ENCODE results near the gene ARVCF. TPM values are rescaled to one million over a fixed set of nuclear protein-coding genes. Genes with fewer than 3 reads are reported as not detected.

Gene ARVCF
- total and polyA plus RNA-seq, 9 of the 15 experiments (the other 6 are each of a cell fraction or from before 2014, with no cell fraction given) = 0.03 to 97.4 (median 15.6) TPM

DNA sequence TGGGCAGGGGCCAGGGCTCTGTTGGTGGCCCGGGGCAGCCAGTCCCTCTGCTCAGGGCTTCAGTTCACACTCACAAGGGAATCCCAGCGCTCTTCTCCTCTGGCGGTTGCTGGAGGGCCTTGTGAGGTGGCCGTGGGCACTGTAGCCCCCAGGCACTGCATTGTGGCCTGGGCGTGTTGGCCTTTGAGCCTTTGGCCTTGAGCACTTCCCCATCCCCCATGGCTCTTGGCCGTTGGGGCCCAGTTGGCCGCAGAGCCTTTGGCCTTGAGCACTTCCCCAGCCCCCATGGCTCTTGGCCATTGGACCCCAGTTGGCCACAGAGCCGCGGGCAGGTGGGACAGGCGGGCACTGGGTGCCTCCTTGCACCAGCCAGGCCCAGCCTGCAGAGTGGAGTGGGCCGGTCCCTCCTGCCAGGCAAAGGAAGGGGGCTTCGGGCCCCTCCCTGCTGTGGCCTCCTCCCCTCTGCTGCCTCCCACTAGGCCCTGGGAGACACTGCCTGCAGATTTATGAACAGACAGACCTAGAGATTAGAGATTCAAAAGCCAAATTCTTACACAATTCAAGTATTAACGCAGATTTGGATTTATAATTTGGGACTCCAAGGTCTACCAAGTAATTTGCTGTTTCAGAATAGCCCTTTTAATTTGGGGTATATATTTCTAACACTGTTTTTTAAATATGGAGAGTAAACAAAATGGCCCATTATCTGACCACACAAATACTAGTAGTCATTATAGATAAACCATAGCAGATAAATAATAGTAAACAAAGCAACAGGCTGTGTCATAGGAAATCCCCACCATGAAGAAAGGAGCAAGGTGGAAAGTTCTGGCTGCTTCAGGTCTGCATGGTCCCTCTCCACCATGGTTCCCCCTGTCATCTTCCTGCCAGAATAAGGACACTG is 56.8 kb downstream of the ARVCF start:
- in situ Hi-C loops (cut with MboI) (no loop called here), intact Hi-C loops (cut with micrococcal nuclease) (no loop called here)
- peaks cover 30% of the 10 kb centered on the region for H4K20me1 ChIP-seq (replicated peaks; ENCODE audit: control insufficient read depth, insufficient read depth, low read length)
- 39% methylated on average over 12 of the region's 13 CpGs for WGBS (ENCODE audit: insufficient coverage, low coverage, missing lambda C conversion rate)
- H3K4me1 ChIP-seq (replicated peaks in 1 of 2; ENCODE audit: control insufficient read depth in 2 of 2, insufficient read depth in 2 of 2, low read length in 2 of 2) = peaks cover 23 to 73% of the 10 kb centered on the region in 2 experiments
- peak; percentile 29 for ATAC-seq
- H3K9me3 ChIP-seq (replicated peaks; ENCODE audit: control insufficient read depth, insufficient read depth, low read depth, low read length) = no peaks in the 10 kb centered on the region
- H3K27ac ChIP-seq (ENCODE audit: extremely low read depth, low read depth, low read length) = peak overlapping the region; percentile 40; the same call in 2 of the 3 replicates
- H3K79me2 ChIP-seq (ENCODE audit: control insufficient read depth, insufficient read depth, low read length) = peaks cover 14% of the 10 kb centered on the region; the same call in 1 of the 3 replicates
- no peaks in the 10 kb centered on the region for H3K27me3 ChIP-seq (ENCODE audit: control insufficient read depth in 2 of 2, insufficient read depth in 2 of 2, low read length in 2 of 2)
- peak overlapping the region; percentile 72 for H3K4me2 ChIP-seq (ENCODE audit: insufficient read depth, low read length)
- ChIA-PET POLR2A (interaction anchor here (0.5 to 1.8 kb wide), 13 partner anchors 9 to 779 kb away, joined by 3 to 10 read pairs (median 3); no protein-coding TSS in a partner anchor), CTCF (ENCODE audit: low intra/inter-chr PET ratio) (no interaction called here)
- peaks cover 6% of the 10 kb centered on the region for H3K9me1 ChIP-seq (ENCODE audit: control insufficient read depth, insufficient read depth, low read length)
- no TSS peak for BruUV-seq (replicated peaks)
- DNase-seq (ENCODE audit: extremely low read depth in 1 of 4, low spot score in 3 of 4) = peak in 1 of 4 experiments; percentile 59
- peak overlapping the region; percentile 19; the same call in 1 of the 2 replicates for H3K4me3 ChIP-seq
- peak overlapping the region; percentile 22 to 91; a peak in 3 of 4 replicates for H3K9ac ChIP-seq (ENCODE audit: insufficient read depth in 1 of 2, low read depth in 2 of 2, low read length in 2 of 2)
- no peak for FAIRE-seq
- H2AFZ ChIP-seq (ENCODE audit: low read depth, low read length) = peak overlapping the region; percentile 39; the same call in 1 of the 2 replicates
- H3K36me3 ChIP-seq (ENCODE audit: control insufficient read depth, insufficient read depth, low read length) = peaks cover 42% of the 10 kb centered on the region; the same call in 2 of the 3 replicates
- TF ChIP-seq KLF13 (tag; IDR thresholded peaks at IDR 0.05; ENCODE audit: borderline replicate concordance, low read depth) = 0 out of 2 replicates have a peak, but pooled peaks have one; percentile 55
- no peak for TF ChIP-seq TSC22D4 (tag; IDR thresholded peaks at IDR 0.05)
- no peak for TF ChIP-seq JUN (IDR thresholded peaks at IDR 0.05; ENCODE audit: borderline replicate concordance, low read depth, low read length)
- TF ChIP-seq JUN (CRISPR knock-in tag; IDR thresholded peaks at IDR 0.05; ENCODE audit: borderline replicate concordance) = no peak
- TF ChIP-seq RBBP5 (IDR thresholded peaks at IDR 0.05; ENCODE audit: borderline replicate concordance, insufficient read depth, low read length, poor library complexity, severe bottlenecking) = peak; percentile 61
- no peak for TF ChIP-seq BRF1 (IDR thresholded peaks at IDR 0.05; ENCODE audit: borderline replicate concordance, extremely low read depth, insufficient read length)
- TF ChIP-seq ZNF717 (CRISPR knock-in tag; IDR thresholded peaks at IDR 0.05) = peak; percentile 80; the same call in 1 of the 2 replicates
- TF ChIP-seq NCOR1 (IDR thresholded peaks at IDR 0.05) = no peak
- TF ChIP-seq POLR2B (IDR thresholded peaks at IDR 0.05; ENCODE audit: low read depth, partially characterized antibody) = peak; percentile 10
- TF ChIP-seq, protein P1, sequence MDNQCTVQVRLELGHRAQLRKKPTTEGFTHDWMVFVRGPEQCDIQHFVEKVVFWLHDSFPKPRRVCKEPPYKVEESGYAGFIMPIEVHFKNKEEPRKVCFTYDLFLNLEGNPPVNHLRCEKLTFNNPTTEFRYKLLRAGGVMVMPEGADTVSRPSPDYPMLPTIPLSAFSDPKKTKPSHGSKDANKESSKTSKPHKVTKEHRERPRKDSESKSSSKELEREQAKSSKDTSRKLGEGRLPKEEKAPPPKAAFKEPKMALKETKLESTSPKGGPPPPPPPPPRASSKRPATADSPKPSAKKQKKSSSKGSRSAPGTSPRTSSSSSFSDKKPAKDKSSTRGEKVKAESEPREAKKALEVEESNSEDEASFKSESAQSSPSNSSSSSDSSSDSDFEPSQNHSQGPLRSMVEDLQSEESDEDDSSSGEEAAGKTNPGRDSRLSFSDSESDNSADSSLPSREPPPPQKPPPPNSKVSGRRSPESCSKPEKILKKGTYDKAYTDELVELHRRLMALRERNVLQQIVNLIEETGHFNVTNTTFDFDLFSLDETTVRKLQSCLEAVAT (IDR thresholded peaks at IDR 0.05) = no peak
- peak; percentile 44 for TF ChIP-seq POLR2A (conservative IDR thresholded peaks at IDR 0.05)
- TF ChIP-seq SNRNP70 (optimal IDR thresholded peaks at IDR 0.05; ENCODE audit: low read depth, low read length) = no peak
- TF ChIP-seq SMARCA4 (IDR thresholded peaks at IDR 0.05) = no peak
- TF ChIP-seq, protein P2, sequence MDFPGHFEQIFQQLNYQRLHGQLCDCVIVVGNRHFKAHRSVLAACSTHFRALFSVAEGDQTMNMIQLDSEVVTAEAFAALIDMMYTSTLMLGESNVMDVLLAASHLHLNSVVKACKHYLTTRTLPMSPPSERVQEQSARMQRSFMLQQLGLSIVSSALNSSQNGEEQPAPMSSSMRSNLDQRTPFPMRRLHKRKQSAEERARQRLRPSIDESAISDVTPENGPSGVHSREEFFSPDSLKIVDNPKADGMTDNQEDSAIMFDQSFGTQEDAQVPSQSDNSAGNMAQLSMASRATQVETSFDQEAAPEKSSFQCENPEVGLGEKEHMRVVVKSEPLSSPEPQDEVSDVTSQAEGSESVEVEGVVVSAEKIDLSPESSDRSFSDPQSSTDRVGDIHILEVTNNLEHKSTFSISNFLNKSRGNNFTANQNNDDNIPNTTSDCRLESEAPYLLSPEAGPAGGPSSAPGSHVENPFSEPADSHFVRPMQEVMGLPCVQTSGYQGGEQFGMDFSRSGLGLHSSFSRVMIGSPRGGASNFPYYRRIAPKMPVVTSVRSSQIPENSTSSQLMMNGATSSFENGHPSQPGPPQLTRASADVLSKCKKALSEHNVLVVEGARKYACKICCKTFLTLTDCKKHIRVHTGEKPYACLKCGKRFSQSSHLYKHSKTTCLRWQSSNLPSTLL (IDR thresholded peaks at IDR 0.05) = no peak
- no peak for TF ChIP-seq GTF2F1 (IDR thresholded peaks at IDR 0.05; ENCODE audit: low read depth, low read length)
- no peak for TF ChIP-seq CBFA2T2 (conservative IDR thresholded peaks at IDR 0.05)
- TF ChIP-seq, protein P3, sequence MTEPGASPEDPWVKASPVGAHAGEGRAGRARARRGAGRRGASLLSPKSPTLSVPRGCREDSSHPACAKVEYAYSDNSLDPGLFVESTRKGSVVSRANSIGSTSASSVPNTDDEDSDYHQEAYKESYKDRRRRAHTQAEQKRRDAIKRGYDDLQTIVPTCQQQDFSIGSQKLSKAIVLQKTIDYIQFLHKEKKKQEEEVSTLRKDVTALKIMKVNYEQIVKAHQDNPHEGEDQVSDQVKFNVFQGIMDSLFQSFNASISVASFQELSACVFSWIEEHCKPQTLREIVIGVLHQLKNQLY (CRISPR knock-in tag; conservative IDR thresholded peaks at IDR 0.05) = no peak; a peak in 2 of 4 replicates
- TF ChIP-seq HDAC8 (tag; IDR thresholded peaks at IDR 0.05) = no peak

All from K562 (cell line).